Suprapubic skin (tissue), 4 donors: ENCODE measurements around the gene COQ8A. TPM values are rescaled to one million over a fixed set of nuclear protein-coding genes. Genes with fewer than 3 reads are reported as not detected.

Experiments
- DNase-seq, 2 donors: peaks; one replicate each; pipeline ENCODE4 v3.0.0-alpha.2; 2019; ENCODE audit warnings: low spot score in 2 of 2
- H3K27ac ChIP-seq: fragments of 200-600 bp; sonication (generic); one replicate; pipeline ENCODE4 v1.5.1; 2019
- H3K27me3 ChIP-seq: fragments of 200-600 bp; sonication (generic); one replicate; pipeline ENCODE4 v1.5.1; 2019
- H3K36me3 ChIP-seq: fragments of 200-600 bp; sonication (generic); one replicate; pipeline ENCODE4 v1.5.1; 2019
- H3K4me1 ChIP-seq: fragments of 200-600 bp; sonication (generic); one replicate; pipeline ENCODE4 v1.5.1; 2019
- H3K4me3 ChIP-seq: fragments of 200-600 bp; sonication (generic); one replicate; pipeline ENCODE4 v1.5.1; 2019; ENCODE audit warnings: mild to moderate bottlenecking
- H3K9me3 ChIP-seq: fragments of 200-600 bp; sonication (generic); one replicate; pipeline ENCODE4 v1.5.1; 2019
- CTCF ChIP-seq, 2 donors: fragments of 200-600 bp in 1 of 2; fragments of 450-650 bp in 1 of 2; sonication (generic) in 1 of 2; IDR thresholded peaks; one replicate each; pipeline ENCODE4 v1.5.1; 2016 to 2019; ENCODE audit warnings: antibody characterized with exemption in 2 of 2, mild to moderate bottlenecking in 1 of 2, moderate library complexity in 1 of 2
- EP300 ChIP-seq: sonication (generic); formaldehyde crosslinking; IDR thresholded peaks from one replicate; pipeline ENCODE4 v1.6.1; 2017; ENCODE audit warnings: antibody characterized with exemption
- POLR2A ChIP-seq, 2 donors: fragments of 450-650 bp; IDR thresholded peaks; one replicate each; pipeline ENCODE4 v1.6.1; 2017; ENCODE audit warnings: antibody characterized with exemption in 2 of 2, mild to moderate bottlenecking in 2 of 2, moderate library complexity in 2 of 2
- POLR2AphosphoS5 ChIP-seq, 3 donors: sonication (generic); formaldehyde crosslinking; IDR thresholded peaks; one replicate each; pipeline ENCODE4 v1.6.1; 2017; ENCODE audit warnings: antibody characterized with exemption in 3 of 3
- WGBS: methylation state at CpG from one replicate; pipeline ENCODE4 v1.1.5; 2018; 5-methylcytosine and 5-hydroxymethylcytosine counted together
- total RNA-seq, 4 donors: library from RNA; depleted of rRNA; stranded (reverse); fragments of >200 nt; gene quantifications; one replicate each; pipeline ENCODE4 v1.1.0, GENCODE V29; 2016

COQ8A gene
- total RNA-seq, 4 donors from 2014 or later = 41.9 to 113 (median 59.8) TPM

GRCh38 chr1:227006226-227006796 lies 66.2 kb downstream of the COQ8A start:
- H3K36me3 ChIP-seq = peaks cover 16% of the 10 kb centered on the region
- no peak overlapping the region for H3K4me3 ChIP-seq
- TF ChIP-seq POLR2AphosphoS5 (IDR thresholded peaks at IDR 0.05) (no peak), EP300 (no peak), POLR2A (IDR thresholded peaks at IDR 0.05) (no peak), CTCF (IDR thresholded peaks at IDR 0.05) (no peak)
- no peak overlapping the region for H3K27ac ChIP-seq
- DNase-seq = no peak
- WGBS = 88% methylated on average over 5 of the region's 5 CpGs
- no peaks in the 10 kb centered on the region for H3K27me3 ChIP-seq
- H3K4me1 ChIP-seq = no peaks in the 10 kb centered on the region
- no peaks in the 10 kb centered on the region for H3K9me3 ChIP-seq

- H3K4me3 ChIP-seq = no peak overlapping the region
- no peaks in the 10 kb centered on the region for H3K4me1 ChIP-seq
- H3K9me3 ChIP-seq = no peaks in the 10 kb centered on the region
- peaks cover 1% of the 10 kb centered on the region for H3K36me3 ChIP-seq
- TF ChIP-seq POLR2A (IDR thresholded peaks at IDR 0.05) (no peak), POLR2AphosphoS5 (IDR thresholded peaks at IDR 0.05) (no peak), CTCF (IDR thresholded peaks at IDR 0.05) (no peak), EP300 (no peak)
- DNase-seq = no peak
- no peak overlapping the region for H3K27ac ChIP-seq
- no peaks in the 10 kb centered on the region for H3K27me3 ChIP-seq
These were observed 69.8 kb downstream of the COQ8A start for GRCh38 chr1:227009937-227010336.

- H3K27ac ChIP-seq = no peak overlapping the region
- no peaks in the 10 kb centered on the region for H3K9me3 ChIP-seq
- TF ChIP-seq CTCF (IDR thresholded peaks at IDR 0.05) = no peak
- no peak for TF ChIP-seq POLR2AphosphoS5 (IDR thresholded peaks at IDR 0.05)
- no peak for TF ChIP-seq EP300
- H3K4me3 ChIP-seq = no peak overlapping the region
- H3K4me1 ChIP-seq = no peaks in the 10 kb centered on the region
- no peaks in the 10 kb centered on the region for H3K27me3 ChIP-seq
- WGBS = 97% methylated on average over 5 of the region's 5 CpGs
- no peak for DNase-seq
- peaks cover 5% of the 10 kb centered on the region for H3K36me3 ChIP-seq
These were observed 70.6 kb downstream of the COQ8A start for GRCh38 chr1:227010645-227011044.

DNA sequence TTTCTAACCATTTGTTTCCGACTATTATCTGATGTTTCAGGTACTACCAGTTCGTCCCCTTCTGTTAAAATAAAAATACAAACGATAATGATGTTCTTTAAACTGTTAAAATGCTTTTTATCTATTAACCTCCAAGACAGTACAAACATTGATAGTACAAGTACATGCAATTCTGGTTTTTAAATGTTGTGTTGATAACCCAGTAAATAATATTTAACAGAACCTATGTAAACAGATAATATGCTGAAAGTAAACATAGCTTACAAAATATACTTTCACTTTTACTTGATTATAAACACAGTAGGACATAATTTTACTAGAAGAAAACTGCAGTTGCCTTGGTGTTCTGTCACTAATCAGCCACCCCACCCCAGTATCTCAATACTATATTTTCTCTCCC lies 76.9 kb downstream of the COQ8A start:
- no peak for DNase-seq
- no peaks in the 10 kb centered on the region for H3K27me3 ChIP-seq
- TF ChIP-seq POLR2AphosphoS5 (IDR thresholded peaks at IDR 0.05) (no peak), CTCF (IDR thresholded peaks at IDR 0.05) (no peak), EP300 (no peak), POLR2A (IDR thresholded peaks at IDR 0.05) (no peak)
- WGBS = 93% methylated on average over 3 of the region's 3 CpGs
- peaks cover 5% of the 10 kb centered on the region for H3K36me3 ChIP-seq
- H3K4me1 ChIP-seq = no peaks in the 10 kb centered on the region
- H3K9me3 ChIP-seq = no peaks in the 10 kb centered on the region
- no peak overlapping the region for H3K27ac ChIP-seq
- no peak overlapping the region for H3K4me3 ChIP-seq

- H3K4me3 ChIP-seq = no peak overlapping the region
- H3K27ac ChIP-seq = no peak overlapping the region
- DNase-seq = no peak
- H3K9me3 ChIP-seq = no peaks in the 10 kb centered on the region
- H3K27me3 ChIP-seq = no peaks in the 10 kb centered on the region
- peaks cover 30% of the 10 kb centered on the region for H3K36me3 ChIP-seq
- 84% methylated on average over 3 of the region's 3 CpGs for whole genome bisulfite sequencing
- H3K4me1 ChIP-seq = no peaks in the 10 kb centered on the region
- TF ChIP-seq EP300 = no peak
- TF ChIP-seq POLR2AphosphoS5 (IDR thresholded peaks at IDR 0.05) = no peak
- no peak for TF ChIP-seq CTCF (IDR thresholded peaks at IDR 0.05)
- no peak for TF ChIP-seq POLR2A (IDR thresholded peaks at IDR 0.05)
These were observed 92.3 kb downstream of the COQ8A start for GRCh38 chr1:227032396-227032795.
